Left lobe of liver (tissue), 1 donor: Measurements from ENCODE around the gene ANGPTL5. TPM values are rescaled to one million over a fixed set of nuclear protein-coding genes. Genes with fewer than 3 reads are reported as not detected.

ENCODE experiments used
- total RNA-seq: library from RNA; stranded (reverse); gene quantifications from one replicate; pipeline ENCODE4 v1.2.1, GENCODE V29; 2021
- donor health status: DM: no; HTN: yes; CAD: no.

ANGPTL5 gene
- total RNA-seq, 1 donor from 2014 or later, result not detected

Other genes starting within 250 kb of the ANGPTL5 start
- 0.10 TPM for gene CEP126, start 1.5 kb downstream of the ANGPTL5 start, total RNA-seq
- not detected for gene CFAP300, start 130.9 kb upstream of the ANGPTL5 start, total RNA-seq
- gene YAP1, start 193.9 kb upstream of the ANGPTL5 start, total RNA-seq, result 18.2 TPM